H1 (cell line): ENCODE results near the gene WDR45B. TPM values are rescaled to one million over a fixed set of nuclear protein-coding genes. Genes with fewer than 3 reads are reported as not detected.

Experiments
- CTCF ChIA-PET: fragments of 300-600 bp; sonication (Branson Sonifier 250); formaldehyde crosslinking; loops from one replicate; lab custom pipeline; 2021; ENCODE audit not compliant: partially characterized antibody; lab: Charles Lee
- POLR2A ChIA-PET: fragments of 300-600 bp; sonication (Branson Sonifier 250); formaldehyde crosslinking; loops from one replicate; lab custom pipeline; 2021; ENCODE audit warnings: inconsistent platforms; ENCODE audit not compliant: partially characterized antibody; lab: Charles Lee
- DNase-seq, 2 experiments: peaks; one replicate each; pipeline versions ENCODE4 v3.0.0 to v3.0.0-alpha.2; 2010 to 2022; ENCODE audit warnings: low spot score in 2 of 2, low read depth in 1 of 2, mixed read lengths in 1 of 2
- FAIRE-seq: peaks from 2 replicates; lab custom pipeline; 2011; peaks lifted over from hg19 to GRCh38; lab: Jason Lieb, UNC
- H2AFZ ChIP-seq: 2 replicates; pipeline ENCODE4 v1.8.1; 2012; ENCODE audit warnings: low read length, inconsistent platforms
- H2AK5ac ChIP-seq: 2 replicates; pipeline ENCODE4 v1.6.1; 2013; ENCODE audit warnings: low read depth, low read length
- H2BK120ac ChIP-seq: replicated peaks from 2 replicates; pipeline ENCODE3; 2013; ENCODE audit warnings: low read depth, low read length, inconsistent platforms
- H2BK12ac ChIP-seq: 2 replicates; pipeline ENCODE4 v1.6.1; 2013; ENCODE audit warnings: low read depth, low read length
- H2BK15ac ChIP-seq: 2 replicates; pipeline ENCODE4 v1.6.1; 2013; ENCODE audit warnings: low read length
- H2BK20ac ChIP-seq: 2 replicates; pipeline ENCODE4 v1.6.1; 2013; ENCODE audit warnings: low read length
- H2BK5ac ChIP-seq: 2 replicates; pipeline ENCODE4 v1.6.1; 2013; ENCODE audit warnings: low read depth, low read length
- H3K14ac ChIP-seq: 2 replicates; pipeline ENCODE4 v1.6.1; 2013; ENCODE audit warnings: inconsistent platforms; ENCODE audit not compliant: insufficient read length
- H3K18ac ChIP-seq: 2 replicates; pipeline ENCODE4 v1.6.1; 2013; ENCODE audit warnings: low read length; ENCODE audit errors: extremely low read depth
- H3K23ac ChIP-seq: 2 replicates; pipeline ENCODE4 v1.6.1; 2013; ENCODE audit warnings: inconsistent platforms; ENCODE audit not compliant: insufficient read length
- H3K23me2 ChIP-seq: 2 replicates; pipeline ENCODE4 v1.6.1; 2013; ENCODE audit warnings: low read depth, low read length
- H3K27ac ChIP-seq: 2 replicates; pipeline ENCODE4 v1.6.1; 2011; ENCODE audit warnings: low read depth, low read length, inconsistent platforms
- H3K27me3 ChIP-seq, 4 experiments: replicated peaks in 1 of 4; 1 replicate in 1 of 4; 2 replicates in 3 of 4; pipeline versions ENCODE4 v1.6.1 to v1.8.1; 2011 to 2013; ENCODE audit warnings: low read length in 3 of 4, mild to moderate bottlenecking in 3 of 4, inconsistent platforms in 2 of 4, mixed read lengths in 2 of 4, moderate library complexity in 1 of 4; ENCODE audit not compliant: control insufficient read depth in 3 of 4, insufficient read depth in 3 of 4; ENCODE audit errors: extremely low read depth in 1 of 4
- H3K36me3 ChIP-seq, 4 experiments: 2 replicates each; pipeline versions ENCODE4 v1.6.1 to v1.8.1; 2011 to 2013; ENCODE audit warnings: mild to moderate bottlenecking in 4 of 4, low read length in 3 of 4, moderate library complexity in 2 of 4, control low read depth in 1 of 4, inconsistent platforms in 1 of 4; ENCODE audit not compliant: insufficient read depth in 4 of 4, control insufficient read depth in 2 of 4
- H3K4ac ChIP-seq: replicated peaks from 2 replicates; pipeline ENCODE3; 2013; ENCODE audit warnings: low read length, low read depth, mixed read lengths, inconsistent platforms; ENCODE audit not compliant: insufficient read length
- H3K4me1 ChIP-seq, 4 experiments: replicated peaks in 1 of 4; 1 replicate in 1 of 4; 2 replicates in 3 of 4; pipeline versions ENCODE4 v1.6.1 to v1.8.1; 2011 to 2013; ENCODE audit warnings: low read length in 3 of 4, inconsistent platforms in 2 of 4, mixed read lengths in 1 of 4; ENCODE audit not compliant: insufficient read depth in 4 of 4, control insufficient read depth in 3 of 4
- H3K4me2 ChIP-seq, 2 experiments: 2 replicates each; pipeline versions ENCODE4 v1.6.1 to v1.8.1; 2011 to 2013; ENCODE audit warnings: low read depth in 2 of 2, low read length in 2 of 2, control low read depth in 1 of 2, inconsistent platforms in 1 of 2, mild to moderate bottlenecking in 1 of 2; ENCODE audit not compliant: insufficient read depth in 1 of 2
- H3K4me3 ChIP-seq, 4 experiments: fragments of 200-600, 300-600 bp in 1 of 4; sonication (generic), shearing (Covaris generic), sonication (Bioruptor Twin) in 1 of 4; 2 replicates each; pipeline versions ENCODE4 v1.5.1 to v1.8.1; 2011 to 2016; ENCODE audit warnings: low read length in 4 of 4, low read depth in 3 of 4, control low read depth in 2 of 4, inconsistent platforms in 2 of 4, mild to moderate bottlenecking in 2 of 4, mixed read lengths in 1 of 4, moderate library complexity in 1 of 4; ENCODE audit not compliant: insufficient read depth in 2 of 4; ENCODE audit errors: extremely low read depth in 1 of 4
- H3K56ac ChIP-seq: replicated peaks from 2 replicates; pipeline ENCODE3; 2013; ENCODE audit warnings: low read depth, mild to moderate bottlenecking, mixed read lengths, low read length, inconsistent platforms; ENCODE audit not compliant: insufficient read length
- H3K79me1 ChIP-seq: 2 replicates; pipeline ENCODE4 v1.6.1; 2013; ENCODE audit warnings: low read depth, low read length, control low read depth
- H3K79me2 ChIP-seq, 2 experiments: 2 replicates each; pipeline versions ENCODE4 v1.6.1 to v1.8.1; 2012 to 2013; ENCODE audit warnings: low read length in 2 of 2, mild to moderate bottlenecking in 2 of 2, inconsistent platforms in 1 of 2; ENCODE audit not compliant: insufficient read depth in 2 of 2, control insufficient read depth in 1 of 2
- H3K9ac ChIP-seq, 4 experiments: replicated peaks in 1 of 4; 1 replicate in 1 of 4; 2 replicates in 3 of 4; pipeline versions ENCODE4 v1.6.1 to v1.8.1; 2011 to 2013; ENCODE audit warnings: low read depth in 3 of 4, low read length in 3 of 4, control low read depth in 2 of 4, mild to moderate bottlenecking in 2 of 4, moderate library complexity in 2 of 4, inconsistent platforms in 1 of 4; ENCODE audit errors: extremely low read depth in 1 of 4
- H3K9me3 ChIP-seq, 2 experiments: 2 replicates each; pipeline versions ENCODE4 v1.6.1 to v1.8.1; 2012 to 2013; ENCODE audit warnings: mild to moderate bottlenecking in 2 of 2, moderate library complexity in 2 of 2, control low read depth in 1 of 2, inconsistent platforms in 1 of 2, low read depth in 1 of 2, low read length in 1 of 2, mixed read lengths in 1 of 2; ENCODE audit not compliant: insufficient read depth in 2 of 2
- H4K20me1 ChIP-seq, 2 experiments: replicated peaks in 1 of 2; 2 replicates each; pipeline versions ENCODE3 to v1.8.1; 2011 to 2013; ENCODE audit warnings: inconsistent platforms in 2 of 2, low read length in 2 of 2, mild to moderate bottlenecking in 1 of 2; ENCODE audit not compliant: insufficient read depth in 2 of 2, control insufficient read depth in 1 of 2
- H4K5ac ChIP-seq: 2 replicates; pipeline ENCODE4 v1.6.1; 2013; ENCODE audit warnings: low read length, low read depth, mixed read lengths, inconsistent platforms; ENCODE audit not compliant: insufficient read length
- H4K8ac ChIP-seq: 2 replicates; pipeline ENCODE4 v1.8.0; 2013; ENCODE audit warnings: mild to moderate bottlenecking, moderate library complexity, low read length, inconsistent platforms; ENCODE audit not compliant: insufficient read depth; ENCODE audit errors: extremely low read depth
- H4K91ac ChIP-seq: replicated peaks from 2 replicates; pipeline ENCODE3; 2013; ENCODE audit warnings: low read length, mixed read lengths, inconsistent platforms; ENCODE audit not compliant: insufficient read length
- EP300 ChIP-seq, 2 experiments: IDR thresholded peaks; 1 replicate in 1 of 2; 2 replicates in 1 of 2; pipeline ENCODE4 v1.6.1; 2011 to 2012; ENCODE audit warnings: low read depth in 2 of 2, low read length in 2 of 2, mild to moderate bottlenecking in 2 of 2, borderline replicate concordance in 1 of 2, inconsistent platforms in 1 of 2, moderate library complexity in 1 of 2
- EZH2 ChIP-seq: fragments of 200-600 bp; sonication (generic); IDR thresholded peaks from 2 replicates; pipeline ENCODE4 v1.7.1; 2012; ENCODE audit warnings: low read depth, mild to moderate bottlenecking, moderate library complexity, low read length, inconsistent platforms; ENCODE audit not compliant: severe bottlenecking
- KDM1A ChIP-seq: fragments of 200-600, 300-600 bp; sonication (generic); IDR thresholded peaks from 2 replicates; pipeline ENCODE4 v1.7.1; 2016; ENCODE audit warnings: mild to moderate bottlenecking, low read length, borderline replicate concordance
- KDM5A ChIP-seq: fragments of 200-600 bp; IDR thresholded peaks from 2 replicates; pipeline ENCODE4 v1.7.1; 2012; ENCODE audit warnings: mild to moderate bottlenecking, low read length, inconsistent platforms, mixed read lengths
- POLR2AphosphoS5 ChIP-seq: IDR thresholded peaks from 2 replicates; pipeline ENCODE4 v1.6.1; 2011; ENCODE audit warnings: low read depth, low read length
- RNF2 ChIP-seq: fragments of 200-900, 300-1000 bp; sonication (generic); IDR thresholded peaks from 2 replicates; pipeline ENCODE4 v1.7.1; 2016; ENCODE audit warnings: borderline replicate concordance, low read depth, mild to moderate bottlenecking, antibody characterized with exemption, low read length; ENCODE audit not compliant: poor library complexity, severe bottlenecking; ENCODE audit errors: missing control alignments
- SRF ChIP-seq: IDR thresholded peaks from 2 replicates; pipeline ENCODE4 v1.6.1; 2011; ENCODE audit warnings: mild to moderate bottlenecking, low read depth, low read length, moderate library complexity
- TEAD4 ChIP-seq: IDR thresholded peaks from 2 replicates; pipeline ENCODE4 v1.6.1; 2012; ENCODE audit warnings: low read depth, low read length, inconsistent platforms, mixed read lengths
- WGBS, 2 experiments: shearing (Covaris generic) in 1 of 2; methylation state at CpG; one replicate each; pipeline versions ENCODE4 v1.1.6 to v1.1.7; 2013 to 2015; ENCODE audit warnings: low lambda C conversion rate in 2 of 2, mixed read lengths in 2 of 2, inconsistent platforms in 1 of 2, low coverage in 1 of 2, missing lambda C conversion rate in 1 of 2; ENCODE audit not compliant: insufficient replicate concordance in 2 of 2, insufficient coverage in 1 of 2, insufficient read length in 1 of 2; ENCODE audit errors: extremely low coverage in 1 of 2, missing lambda C conversion rate in 1 of 2; 5-methylcytosine and 5-hydroxymethylcytosine counted together
- long read RNA-seq, 2 experiments: library from RNA in 1 of 2; library from capped mRNA in 1 of 2; stranded (forward); transcript quantifications; one replicate each; pipeline ENCODE4 v2.0.0, GENCODE V29; 2021; ENCODE audit warnings: inconsistent platforms in 1 of 2
- polyA minus RNA-seq, 3 experiments: library from RNA; depleted of rRNA, polyadenylated mRNA; stranded (reverse); fragments of >200 nt; gene quantifications; 1 replicate in 2 of 3; 2 replicates in 1 of 3; pipeline ENCODE4 v1.2.3, GENCODE V29; 2011
- polyA plus RNA-seq, 7 experiments: library from polyadenylated mRNA; depleted of rRNA in 3 of 7; stranded (reverse) in 5 of 7; unstranded in 2 of 7; fragments of >200 nt in 5 of 7; fragments of 200-250 nt in 2 of 7; gene quantifications; 1 replicate in 5 of 7; 2 replicates in 1 of 7; 4 replicates in 1 of 7; pipeline versions ENCODE4 v1.2.1 to v1.2.3, GENCODE V29; 2011 to 2013; ENCODE audit warnings: missing spikeins in 2 of 7, mixed read lengths in 2 of 7
- total RNA-seq: library from RNA; stranded (reverse); fragmentation: NEBNext Ultra II Directional; extraction: Animal tissue kit (Norgen Biotek cat#: 25700); gene quantifications from 2 replicates; pipeline ENCODE4 v1.2.1, GENCODE V29; 2021

The WDR45B gene
- total RNA-seq (82.0 and 88.8 TPM in 2 replicates), polyA plus RNA-seq (2011; rRNA removed) (100 and 101 TPM in 2 replicates), polyA minus RNA-seq (2011; rRNA and poly(A)+ RNA removed) (93.1 and 96.5 TPM in 2 replicates)
- 110 TPM for polyA plus RNA-seq (2011; cell fraction: cytosol; rRNA removed)
- 107 TPM for polyA plus RNA-seq (2011; cell fraction: nucleus; rRNA removed)
- 81.1 to 86.2 TPM (median 86.2 TPM) in 4 replicates for polyA plus RNA-seq (2012, experiment 1 of 2)
- polyA plus RNA-seq (2012, experiment 2 of 2) = 57.9 TPM
- polyA plus RNA-seq (2013, experiment 1 of 2) = 70.1 TPM
- 72.8 TPM for polyA plus RNA-seq (2013, experiment 2 of 2)
- 50.5 TPM for polyA minus RNA-seq (2011; cell fraction: cytosol; rRNA and poly(A)+ RNA removed)
- polyA minus RNA-seq (2011; cell fraction: nucleus; rRNA and poly(A)+ RNA removed) = 34.8 TPM
- long read RNA-seq, experiment 1, transcript WDR45B-201 (10 exons, 2,587 nt) = major isoform, 37 of 92 reads
- long read RNA-seq, experiment 1, partial matches to known transcripts = 14 of 92 reads
- long read RNA-seq, experiment 1, other reads (novel, unspliced or antisense) = 41 of 92 reads
- long read RNA-seq, experiment 2, transcript WDR45B-201 (10 exons, 2,587 nt) = major isoform, 10 of 22 reads
- long read RNA-seq, experiment 2, partial matches to known transcripts = 2 of 22 reads
- long read RNA-seq, experiment 2, other reads (novel, unspliced or antisense) = 10 of 22 reads

DNA sequence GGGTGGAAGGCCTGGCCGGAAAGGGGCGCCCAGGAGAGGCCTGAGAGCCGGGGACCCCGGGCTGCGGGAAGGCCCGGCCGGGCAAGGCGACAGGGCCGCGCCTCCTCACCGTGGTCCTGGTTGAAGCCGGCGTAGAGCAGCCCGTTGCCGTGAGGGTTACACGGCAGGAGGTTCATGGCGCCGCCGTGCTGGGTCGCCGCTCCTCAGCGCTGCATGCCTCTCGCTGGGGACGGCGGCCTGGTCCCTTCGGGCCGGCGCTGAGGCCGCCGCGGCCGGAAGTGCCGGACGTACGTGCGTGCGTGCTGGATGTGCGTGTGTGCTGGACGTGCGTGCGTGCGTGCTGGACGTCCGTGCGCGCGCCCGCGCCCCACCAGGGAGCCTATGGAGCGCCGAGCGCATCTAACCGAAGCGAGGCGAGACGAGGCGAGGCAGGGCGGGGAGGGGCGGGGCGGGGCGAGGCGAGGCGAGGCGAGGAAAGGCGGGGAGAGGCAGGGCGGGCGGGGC, at the start of gene WDR45B:
Gene WDR45B, minus strand, starts transcription at position 280 of the 504 bp plus-strand sequence. Its CDS starts 104 bp downstream, at position 176.
- 0 out of 2 replicates have a peak within 1 kb of the TSS, but pooled peaks have one; percentile 17 for H2BK12ac ChIP-seq
- H2AFZ ChIP-seq = no peak within 1 kb of the TSS; the same call in 1 of the 2 replicates
- peaks cover 3% of the 10 kb centered on the region for H3K79me1 ChIP-seq
- peaks cover 11 to 12% of the 10 kb centered on the region in 2 experiments for H4K20me1 ChIP-seq
- H2BK15ac ChIP-seq = no peak within 1 kb of the TSS
- H3K36me3 ChIP-seq = peaks cover 7 to 12% (median 10%) of the 10 kb centered on the region in 4 experiments; a peak in 7 of 8 replicates
- H3K4me1 ChIP-seq = peaks cover 0 to 8% (median 3%) of the 10 kb centered on the region in 4 experiments; a peak in 5 of 7 replicates
- H2BK5ac ChIP-seq = peak within 1 kb of the TSS; percentile 78; the same call in 1 of the 2 replicates
- peak within 1 kb of the TSS; percentile 79 to 96 (median 88) for H3K9ac ChIP-seq
- no peak for FAIRE-seq
- H2AK5ac ChIP-seq = no peak within 1 kb of the TSS
- peak within 1 kb of the TSS; percentile 95 for H4K8ac ChIP-seq
- CTCF ChIA-PET = no interaction called here
- POLR2A ChIA-PET = interaction anchor here (1.1 kb wide), 1 partner anchor 30 kb away, joined by 3 read pairs; no protein-coding TSS in a partner anchor
- peak within 1 kb of the TSS; percentile 69 to 94 (median 80) for H3K4me3 ChIP-seq
- no peak within 1 kb of the TSS for H3K23ac ChIP-seq
- no peak within 1 kb of the TSS for H2BK120ac ChIP-seq
- H3K56ac ChIP-seq = peak within 1 kb of the TSS; percentile 77
- peak within 1 kb of the TSS; percentile 96 for H3K4ac ChIP-seq
- 1% methylated on average over 40 of the region's 67 CpGs; no CpG with 5 or more reads in 1 of the 2 experiments for WGBS, 2 experiments
- no peaks in the 10 kb centered on the region; a peak in 1 of 7 replicates for H3K27me3 ChIP-seq
- no peak within 1 kb of the TSS for H3K14ac ChIP-seq
- peak within 1 kb of the TSS; percentile 98 for H4K5ac ChIP-seq
- H4K91ac ChIP-seq = peak within 1 kb of the TSS; percentile 96
- H3K9me3 ChIP-seq = no peaks in the 10 kb centered on the region
- H2BK20ac ChIP-seq = no peak within 1 kb of the TSS
- peak within 1 kb of the TSS; percentile 61 to 87 for H3K4me2 ChIP-seq
- H3K18ac ChIP-seq = peak within 1 kb of the TSS; percentile 95
- DNase-seq = peak; percentile 89 to 91
- H3K79me2 ChIP-seq = peaks cover 23 to 45% of the 10 kb centered on the region in 2 experiments
- peak within 1 kb of the TSS; percentile 89; the same call in 1 of the 2 replicates for H3K27ac ChIP-seq
- H3K23me2 ChIP-seq = peaks cover 6% of the 10 kb centered on the region; the same call in 1 of the 2 replicates
- TF ChIP-seq POLR2AphosphoS5 = peak; percentile 94
- TF ChIP-seq SRF = peak; percentile 79
- peak in 1 of 2 experiments; percentile 11; a peak in 1 of 3 replicates for TF ChIP-seq EP300 (IDR thresholded peaks at IDR 0.05; ENCODE audit: borderline replicate concordance in 1 of 2, low read depth in 2 of 2, low read length in 2 of 2)
- TF ChIP-seq KDM1A = no peak
- no peak for TF ChIP-seq TEAD4
- no peak for TF ChIP-seq EZH2
- no peak for TF ChIP-seq KDM5A
- TF ChIP-seq RNF2 = no peak
